Activated CD8-positive, alpha-beta memory T cell treated with anti-CD3 and anti-CD28 coated beads, Interleukin-2, amount 50 U/mL, for 1 hour (primary cell): ENCODE data around the gene ELOVL6.
"Not testable (repeated sequence)": the region's sequence is repeated elsewhere in the genome, so short reads cannot be mapped to it uniquely, and the experiment has no call there.

ENCODE experiments used
- DNase-seq: peaks from one replicate; pipeline ENCODE4 v3.0.0-alpha.2; 2020; ENCODE audit errors: extremely low read depth

Gene ELOVL6

DNA sequence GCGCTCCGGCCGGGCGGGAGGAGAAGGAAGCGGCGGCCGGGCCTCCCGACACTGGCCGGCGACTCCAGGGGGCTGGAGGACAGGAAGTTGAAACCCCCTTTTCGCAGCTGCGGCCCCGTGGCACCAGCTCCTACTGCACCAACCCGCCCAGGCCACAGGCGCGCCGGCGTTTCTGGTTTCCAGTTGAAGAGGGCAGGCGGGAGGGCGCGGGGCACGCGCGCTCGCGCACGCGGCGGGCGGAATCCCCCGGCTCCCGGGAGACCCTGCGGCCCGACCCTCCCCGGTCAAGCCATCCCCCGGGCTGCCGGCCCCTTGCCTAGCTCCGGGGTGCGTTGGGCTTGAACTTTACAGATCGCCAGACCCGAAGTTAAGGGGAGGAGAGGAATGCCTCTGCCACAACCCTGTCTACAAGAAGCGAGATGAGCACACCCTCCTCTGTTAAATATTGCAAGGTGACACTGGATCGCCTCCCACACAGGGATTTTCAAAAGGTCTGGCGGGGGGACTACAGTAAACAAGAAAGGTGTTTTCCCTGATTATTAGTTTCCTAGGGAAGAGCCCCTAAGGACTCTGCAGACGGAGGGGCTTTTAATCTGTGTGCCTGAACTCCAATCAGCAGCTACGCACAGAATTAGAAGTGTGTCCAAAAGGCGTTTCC is 1.4 kb downstream of the ELOVL6 start:
- no peak for DNase-seq

DNA sequence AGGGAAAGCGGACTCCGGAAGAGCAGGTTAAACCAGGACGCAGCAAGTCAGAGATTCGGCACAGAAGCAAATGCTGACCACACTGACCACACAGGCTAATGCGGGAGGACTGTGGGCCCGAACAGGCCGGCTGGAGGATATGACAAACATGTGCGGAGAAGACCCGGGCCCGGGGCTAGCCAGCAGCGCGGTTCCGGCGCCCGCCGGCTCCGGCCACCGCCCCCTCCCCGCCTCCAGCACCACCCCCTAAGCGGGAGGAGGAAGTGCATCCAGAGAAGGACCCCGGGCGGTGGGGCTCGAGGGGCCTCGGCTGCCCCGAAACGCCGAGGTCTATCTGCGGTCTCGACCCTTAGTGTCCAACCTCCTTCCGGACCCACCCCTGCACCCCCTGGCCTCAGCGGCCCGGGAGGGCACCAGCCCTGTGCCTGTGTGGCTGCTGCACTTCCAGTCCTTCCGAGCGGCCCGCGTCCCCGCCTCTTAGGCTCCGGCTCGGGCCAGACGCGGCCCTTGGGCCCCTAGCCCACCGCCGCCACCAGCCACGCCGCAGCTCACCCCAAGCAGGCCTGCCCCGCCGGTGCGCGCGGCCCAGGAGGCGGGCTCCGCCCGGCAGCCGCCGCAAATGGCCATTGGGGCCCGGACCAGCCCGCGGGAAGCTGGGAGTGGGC is 2.1 kb downstream of the ELOVL6 start:
- no peak for DNase-seq

DNA sequence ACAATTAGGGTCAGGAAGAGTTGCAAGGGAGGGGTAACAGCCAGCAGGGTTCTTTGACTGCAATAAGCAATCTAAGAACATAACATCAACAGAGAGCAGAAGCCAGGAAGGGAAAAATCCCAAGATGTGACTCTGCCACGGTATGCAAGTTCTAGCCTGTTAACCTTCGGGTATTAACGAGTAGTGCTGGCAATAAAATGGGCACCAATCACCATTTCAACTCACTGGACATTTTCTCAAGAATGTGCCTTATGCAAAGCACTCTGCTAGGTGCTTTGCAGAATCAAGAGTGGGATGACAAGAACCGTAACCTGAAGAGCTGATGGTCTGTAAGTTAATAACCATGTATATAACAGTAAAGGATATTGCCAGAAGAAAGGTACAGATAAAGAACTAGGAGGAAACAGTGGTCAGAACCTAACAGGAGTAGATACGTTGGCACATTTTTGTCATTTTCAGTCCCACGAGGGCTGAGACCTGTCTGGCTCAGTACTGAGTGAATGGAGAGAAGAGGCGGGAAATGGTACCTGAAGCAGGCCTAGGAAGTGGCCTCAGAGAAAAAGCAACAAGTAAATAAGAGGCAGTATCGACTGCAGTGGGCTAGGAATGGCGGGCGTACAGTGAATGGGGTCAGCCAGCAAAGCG is 2.7 kb downstream of the ELOVL6 start:
- no peak for DNase-seq

DNA sequence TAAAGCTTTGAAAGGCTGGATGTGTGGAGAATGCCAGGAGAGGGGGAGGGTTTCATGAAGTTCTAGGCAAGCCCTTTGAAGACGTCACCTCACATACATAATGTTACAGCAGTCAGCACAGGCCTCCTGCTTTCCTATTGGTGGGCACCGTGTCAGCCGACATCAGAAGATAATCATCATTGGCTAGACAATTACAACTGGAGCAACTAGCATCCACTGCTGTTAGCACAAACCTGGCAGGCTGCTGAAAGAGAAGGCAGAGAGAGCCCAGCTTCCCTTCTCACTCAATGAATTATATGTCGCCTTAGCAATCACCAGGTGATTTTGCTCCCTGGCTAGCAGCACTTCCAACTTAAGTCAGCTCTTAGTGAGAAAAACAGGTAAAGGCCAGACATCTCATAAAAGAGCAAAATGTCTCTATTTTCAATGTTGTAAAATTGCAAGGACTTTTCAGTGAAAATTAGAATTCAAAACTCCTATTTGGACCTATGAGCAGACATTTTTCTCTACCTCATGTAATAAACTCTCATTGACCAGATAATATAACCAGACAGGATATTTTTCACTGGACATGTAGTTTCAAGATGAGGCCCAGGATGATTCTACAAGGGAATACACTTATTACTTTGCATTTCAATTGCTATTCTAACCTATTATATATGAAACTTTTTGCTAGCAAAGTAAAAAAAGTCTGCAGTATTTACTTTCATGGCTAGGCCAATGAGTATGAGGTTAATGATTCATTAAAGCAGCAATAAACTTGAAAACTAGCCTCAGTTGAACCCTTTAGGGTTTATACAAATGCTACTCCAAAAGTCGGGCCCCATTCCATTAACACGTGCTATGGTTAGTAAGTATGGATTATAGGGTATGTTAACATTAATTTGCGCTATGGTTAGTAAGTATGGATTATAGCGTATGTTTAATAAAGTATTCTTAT is 4.3 kb downstream of the ELOVL6 start:
- DNase-seq = peak; percentile 47

DNA sequence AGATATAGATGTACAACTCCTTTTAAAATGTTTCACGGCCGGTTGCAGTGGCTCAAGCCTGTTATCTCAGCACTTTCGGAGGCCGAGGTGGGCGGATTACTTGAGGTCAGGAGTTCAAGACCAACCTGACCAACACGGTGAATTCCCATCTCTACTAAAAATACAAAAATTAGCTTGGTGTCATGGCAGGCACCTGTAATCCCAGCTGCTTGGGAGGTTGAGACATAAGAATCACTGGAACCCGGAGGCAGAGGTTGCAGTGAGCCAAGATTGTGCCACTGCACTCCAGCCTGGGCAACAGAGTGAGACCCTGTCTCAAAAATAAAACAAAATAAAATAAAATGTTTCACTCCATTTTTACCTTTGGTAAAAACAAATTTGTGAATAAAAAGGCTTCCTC is 5.1 kb downstream of the ELOVL6 start:
- DNase-seq = not testable (repeated sequence)

DNA sequence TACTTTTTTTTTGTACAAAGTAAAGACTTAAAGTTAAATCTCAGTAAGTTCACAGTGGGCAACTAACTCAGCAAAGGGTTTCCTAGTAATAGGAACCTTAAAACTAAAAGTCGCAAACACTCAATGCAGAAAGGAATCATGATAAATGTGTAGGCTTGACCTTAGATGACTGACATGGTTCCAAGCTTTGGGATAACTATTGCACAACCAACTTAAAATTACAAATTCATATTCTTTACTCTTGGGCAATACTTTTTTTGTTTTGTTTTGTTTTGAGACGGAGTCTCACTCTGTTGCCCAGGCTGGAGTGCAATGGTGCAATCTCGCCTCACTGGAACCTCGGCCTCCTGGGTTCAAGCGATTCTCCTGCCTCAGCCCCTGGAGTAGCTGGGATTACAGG is 8.2 kb downstream of the ELOVL6 start:
- no peak for DNase-seq

DNA sequence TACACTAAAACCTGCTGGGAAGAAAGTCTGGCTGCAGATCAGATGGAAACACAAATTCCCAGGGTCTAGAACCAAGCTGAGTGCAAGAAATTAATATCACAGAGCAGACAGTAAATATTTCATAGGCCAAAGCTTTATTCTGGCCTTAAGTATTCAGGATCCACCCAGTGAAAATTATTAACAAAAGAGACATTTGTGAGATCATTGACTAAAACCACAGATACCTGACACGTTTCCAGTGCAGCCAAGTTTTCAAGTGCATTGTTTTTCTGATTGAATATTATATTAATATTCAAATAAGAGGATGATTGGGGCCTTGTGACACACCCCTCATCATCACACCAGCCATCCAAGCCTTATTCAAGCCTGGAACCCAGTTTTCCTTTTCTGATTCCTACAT is 10.3 kb downstream of the ELOVL6 start:
- DNase-seq = no peak

DNA sequence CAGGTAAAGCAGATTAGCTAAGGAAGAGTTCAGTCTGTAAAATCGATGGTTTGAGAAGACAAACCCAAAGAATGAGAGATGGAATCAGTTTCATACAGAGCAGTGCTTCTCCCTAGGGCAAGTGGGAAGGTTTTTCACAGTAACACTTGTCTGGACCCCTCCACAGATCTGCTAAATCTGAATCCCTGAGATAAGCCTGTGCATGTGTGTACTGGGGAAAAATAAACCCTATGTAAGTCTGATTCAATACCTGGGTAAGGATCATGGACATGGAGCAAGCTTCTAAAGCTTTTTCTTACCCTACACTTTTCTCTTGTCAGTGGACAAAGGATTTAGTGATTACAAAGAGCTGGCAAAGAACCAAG is 13.6 kb downstream of the ELOVL6 start:
- DNase-seq = no peak

DNA sequence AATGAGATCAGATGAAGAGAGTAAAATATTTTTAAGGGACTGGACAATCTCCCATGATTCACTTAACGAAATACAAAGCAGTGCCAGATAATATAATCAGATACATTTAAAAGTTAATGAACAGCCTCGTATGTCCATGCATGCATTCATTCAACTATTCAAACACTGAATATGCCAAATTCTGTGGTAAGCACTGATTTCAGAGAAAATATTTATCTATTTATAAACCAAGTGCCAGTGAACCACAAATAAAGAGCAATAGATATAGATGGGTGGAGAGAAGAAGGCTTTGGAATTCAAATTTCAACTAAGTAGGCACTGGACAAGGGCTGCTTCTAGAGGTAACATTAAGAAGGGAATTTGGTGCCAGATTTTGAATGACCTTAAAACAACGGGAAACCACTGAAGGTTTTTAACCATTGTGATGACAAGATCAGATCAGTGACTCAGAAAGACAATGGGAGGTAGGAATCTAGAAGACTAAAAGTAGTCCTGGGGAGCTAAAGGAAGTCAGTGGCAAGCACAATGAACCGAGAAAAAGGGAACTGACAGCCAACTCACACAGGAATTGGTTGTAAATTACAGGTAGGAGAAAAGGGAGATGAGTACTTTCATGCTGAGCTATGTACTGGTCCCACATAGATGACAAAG is 14.2 kb downstream of the ELOVL6 start:
- no peak for DNase-seq

DNA sequence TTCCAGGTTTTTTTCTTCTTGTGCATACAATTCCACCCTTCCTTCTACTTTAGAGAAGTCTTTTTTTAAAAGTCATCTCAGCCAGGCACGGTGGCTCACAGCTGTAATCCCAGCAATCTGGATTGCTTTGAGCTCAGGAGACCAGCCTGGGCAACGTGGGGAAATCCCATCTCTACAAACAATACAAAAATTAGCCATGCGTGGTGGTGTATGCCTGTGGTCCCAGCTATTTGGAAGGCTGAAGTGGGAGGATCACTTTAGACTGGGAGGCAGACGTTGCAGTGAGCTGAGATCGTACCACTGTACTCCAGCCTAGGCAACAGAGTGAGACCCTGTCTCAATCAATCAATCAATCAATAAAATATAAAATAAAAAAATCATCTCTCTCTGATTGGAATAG is 14.8 kb downstream of the ELOVL6 start:
- DNase-seq = no peak

DNA sequence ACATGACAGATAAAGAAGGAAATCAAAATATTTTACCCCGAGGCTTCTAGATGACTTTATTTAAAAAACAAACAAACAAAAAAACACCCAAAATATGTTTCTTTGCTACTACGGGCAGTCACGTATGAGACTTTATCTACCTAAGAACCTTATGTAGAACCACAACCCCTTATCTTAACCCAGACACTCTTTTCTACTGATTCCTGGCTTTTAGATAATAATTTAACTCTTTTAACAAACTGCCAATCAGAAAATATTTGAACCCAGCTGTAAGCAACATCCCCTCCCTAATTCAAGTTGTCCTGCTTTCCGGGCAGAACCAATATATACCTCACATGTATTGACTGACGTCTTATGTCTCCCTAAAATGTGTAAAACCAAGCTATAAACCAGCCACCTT is 15.4 kb downstream of the ELOVL6 start:
- DNase-seq = no peak

DNA sequence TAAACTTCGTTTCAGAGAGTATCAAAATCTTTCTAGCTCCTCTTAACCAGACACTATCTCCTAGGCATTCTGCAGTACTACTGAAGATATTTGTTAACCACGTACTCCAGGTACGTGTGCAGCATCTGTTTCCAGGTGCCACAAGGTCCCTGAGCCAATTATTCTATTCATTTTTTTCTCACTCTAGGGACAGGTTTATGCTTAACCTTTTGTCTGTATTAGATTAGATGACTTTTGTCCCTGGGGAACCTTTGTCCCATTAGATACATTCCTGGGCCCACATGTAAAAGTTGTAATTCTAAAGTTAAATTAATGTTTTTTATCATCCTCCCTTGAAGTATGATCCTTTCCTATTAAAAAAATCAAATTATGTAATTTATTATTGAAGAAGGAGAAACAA is 16.5 kb downstream of the ELOVL6 start:
- DNase-seq = no peak

DNA sequence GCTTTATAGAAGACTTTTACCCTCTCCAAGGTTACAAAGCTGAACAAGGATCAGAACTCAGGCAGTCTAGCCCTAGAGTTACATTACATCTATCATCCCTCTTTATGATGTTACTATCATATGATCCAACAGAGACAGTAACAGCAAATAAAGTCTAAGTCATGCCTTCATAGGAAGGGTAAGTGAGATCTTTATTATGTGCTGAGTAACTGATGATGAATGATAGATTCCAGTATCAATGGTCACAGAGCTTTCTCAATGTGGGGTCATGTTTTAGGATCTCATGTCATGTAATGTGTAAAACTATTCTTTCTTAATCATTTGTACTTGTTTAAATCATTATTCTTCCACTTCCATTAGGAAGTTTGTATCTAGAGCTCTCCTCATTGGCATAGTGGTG is 22.8 kb downstream of the ELOVL6 start:
- no peak for DNase-seq

DNA sequence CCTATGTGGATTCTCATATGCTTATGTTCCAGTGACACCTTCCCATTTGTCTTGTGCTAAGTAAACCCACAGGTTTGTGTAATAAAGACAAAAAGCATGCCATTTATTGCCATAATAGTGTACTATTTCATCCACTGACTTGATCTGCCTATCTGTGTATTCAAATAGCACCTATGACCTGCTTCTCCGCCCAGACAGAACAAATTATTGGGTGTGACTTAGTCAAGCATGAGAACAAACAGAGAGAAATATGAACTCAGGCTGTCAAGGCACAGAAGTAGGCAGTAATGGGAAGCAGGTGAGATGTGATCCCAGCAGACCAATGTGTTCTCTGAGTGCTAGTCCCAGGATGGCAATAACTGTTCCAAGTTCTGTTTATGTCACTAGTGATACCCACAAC is 25.4 kb downstream of the ELOVL6 start:
- no peak for DNase-seq

DNA sequence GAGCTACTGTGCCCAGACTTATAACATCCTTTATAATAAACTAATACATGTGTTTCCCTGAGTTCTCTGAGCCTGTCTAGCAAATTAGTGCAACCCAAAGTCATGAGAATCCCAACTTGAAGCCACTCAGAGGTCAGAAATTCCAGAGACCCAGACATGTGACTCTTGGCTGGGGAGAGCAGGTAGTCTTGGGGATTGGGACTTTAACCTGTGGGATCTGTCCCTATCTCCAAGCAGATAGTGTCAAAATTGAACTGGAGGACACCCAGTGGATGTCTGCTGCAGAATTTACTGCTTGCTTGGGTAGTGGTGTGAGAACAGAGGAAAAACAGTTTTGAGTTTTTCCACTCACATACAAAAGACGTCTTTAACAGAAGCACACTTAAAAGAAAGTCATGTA is 26.4 kb downstream of the ELOVL6 start:
- DNase-seq = no peak

DNA sequence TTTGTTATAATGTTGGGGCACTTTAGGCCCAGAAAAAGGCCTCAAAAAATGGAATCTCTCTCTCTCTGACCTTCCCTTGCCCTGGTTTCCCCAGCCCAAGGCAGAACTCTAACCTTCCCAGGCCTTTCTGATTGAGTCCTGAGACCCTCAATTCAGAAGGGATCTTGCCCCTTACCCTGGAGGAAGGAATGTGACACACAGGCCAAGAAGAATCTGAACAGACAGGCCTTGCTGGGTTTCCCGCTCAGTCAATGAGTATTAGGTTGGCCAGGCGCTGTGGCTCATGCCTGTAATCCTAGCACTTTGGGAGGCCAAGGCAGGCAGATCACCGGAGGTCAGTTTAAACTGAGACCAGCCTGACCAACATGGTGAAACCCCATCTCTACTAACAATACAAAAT is 27.6 kb downstream of the ELOVL6 start:
- DNase-seq = no peak

DNA sequence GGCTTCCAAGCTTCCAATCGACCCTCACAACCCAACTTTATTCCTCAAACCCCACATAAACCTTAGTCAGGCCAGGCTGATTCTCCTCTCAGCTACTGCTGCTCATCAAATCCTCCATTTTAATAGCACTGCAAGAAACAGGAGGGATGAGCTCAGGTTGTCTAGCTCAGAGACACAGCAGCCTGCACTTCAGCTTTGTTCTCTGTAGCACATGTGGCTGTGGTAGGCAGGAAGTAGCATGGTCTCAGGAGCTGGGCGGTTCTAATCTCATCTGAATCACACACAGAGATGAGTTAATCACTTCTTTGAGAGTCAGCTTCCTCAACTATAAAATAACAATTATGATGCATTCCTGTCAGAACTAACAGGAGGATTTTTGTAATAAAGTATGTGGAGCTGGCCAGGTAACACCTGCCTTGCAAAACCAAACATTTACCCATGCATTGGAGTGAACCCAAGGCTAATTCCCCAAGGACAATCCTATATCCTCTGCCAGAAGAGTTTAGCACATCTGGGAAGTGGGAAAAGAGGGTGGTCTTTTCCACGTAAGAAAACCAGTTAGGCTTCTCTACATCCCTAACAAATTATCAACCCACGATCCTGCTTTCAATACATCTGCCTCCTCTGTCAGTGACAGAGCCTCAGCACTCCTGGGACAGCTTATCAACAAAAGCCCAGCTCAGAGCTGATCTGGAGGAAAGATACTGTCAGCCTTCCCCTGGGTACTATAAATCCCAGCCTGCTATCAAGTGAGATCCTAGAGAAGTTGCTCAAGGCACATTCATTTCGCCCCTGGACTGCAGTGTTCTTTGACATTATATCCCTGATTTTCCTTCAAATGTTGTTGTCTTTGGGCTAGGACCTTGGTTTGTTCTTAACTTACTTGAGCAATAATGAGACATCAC is 32.8 kb downstream of the ELOVL6 start:
- peak; percentile 26 for DNase-seq

DNA sequence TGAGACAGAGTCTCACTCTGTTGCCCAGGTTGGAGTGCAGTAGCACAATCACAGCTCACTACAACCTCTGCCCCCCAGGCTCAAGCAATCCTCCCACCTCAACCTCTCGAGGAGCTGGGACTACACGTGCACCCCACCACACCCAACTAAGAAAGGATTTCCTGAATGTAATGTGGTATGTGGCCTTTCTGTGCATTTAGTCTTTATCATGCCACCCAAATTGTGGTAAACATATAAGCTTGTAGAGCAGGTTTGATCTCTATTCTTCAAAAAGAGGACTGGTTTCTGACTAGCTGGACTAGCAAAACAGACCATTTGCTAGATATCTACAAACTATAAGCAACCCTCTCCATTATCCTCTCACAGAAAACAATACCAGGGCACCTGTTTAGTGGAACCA is 33.6 kb downstream of the ELOVL6 start:
- no peak for DNase-seq

DNA sequence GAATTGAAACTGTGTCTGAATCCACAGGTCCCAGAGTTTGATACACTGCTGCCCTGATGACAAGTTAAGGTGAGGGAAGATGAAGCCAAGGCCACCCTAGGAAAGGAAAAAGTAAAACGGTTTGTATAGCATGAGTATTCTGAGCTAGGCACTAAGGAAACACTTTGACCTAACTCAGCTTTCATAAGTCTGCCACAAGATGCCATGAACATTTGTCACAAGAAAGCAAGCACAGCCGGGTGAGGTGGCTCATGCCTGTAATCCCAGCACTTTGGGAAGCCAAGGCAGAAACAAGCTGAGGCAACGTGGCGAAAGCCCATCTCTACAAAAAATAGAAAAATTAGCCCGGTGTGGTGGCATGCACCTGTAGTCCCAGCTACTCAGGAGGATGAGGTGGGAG is 34.2 kb downstream of the ELOVL6 start:
- no peak for DNase-seq

DNA sequence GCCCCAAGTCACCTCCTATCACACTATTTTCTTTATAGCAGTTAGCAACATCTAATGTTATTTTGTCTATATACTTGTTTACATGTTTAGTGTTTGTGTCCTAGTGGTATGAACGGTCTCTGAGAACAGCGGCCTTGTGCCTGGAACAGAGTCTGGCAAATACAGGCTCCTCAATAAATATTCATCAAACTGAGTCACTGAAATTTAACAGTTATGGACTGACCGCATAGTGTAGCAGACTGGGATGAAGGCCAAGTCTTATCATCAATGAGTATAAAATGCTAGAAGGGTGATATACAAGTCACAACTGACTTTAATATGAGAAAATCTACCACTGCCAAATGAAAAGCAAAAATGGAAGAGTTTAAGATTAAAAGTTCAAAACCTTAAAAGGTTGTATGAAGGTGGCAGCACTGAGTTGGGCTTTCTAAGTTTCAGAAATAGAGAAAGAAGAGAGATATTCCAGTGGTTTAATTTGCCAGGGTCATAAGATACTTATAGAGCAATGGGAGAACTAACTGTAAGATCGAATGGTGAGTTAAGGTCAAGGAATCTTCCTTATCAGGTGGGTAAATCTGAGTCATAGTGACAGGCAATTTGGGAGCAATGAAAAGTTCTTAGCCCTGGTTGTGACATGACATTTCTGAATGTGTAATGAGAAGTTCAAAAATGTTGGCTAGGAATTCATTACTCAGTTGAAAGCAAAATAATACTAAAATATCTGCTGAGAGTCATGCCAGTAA is 34.9 kb downstream of the ELOVL6 start:
- DNase-seq = no peak
